GM10266 (cell line): Measurements from ENCODE around the gene CDH4.
"Not testable (repeated sequence)": the region's sequence is repeated elsewhere in the genome, so short reads cannot be mapped to it uniquely, and the experiment has no call there.

Source experiments
- DNase-seq: peaks from one replicate; pipeline ENCODE4 v3.0.0; 2012; ENCODE audit errors: extremely low spot score
- CTCF ChIP-seq: IDR thresholded peaks from 2 replicates; pipeline ENCODE4 v1.5.1; 2012; ENCODE audit warnings: mild to moderate bottlenecking, low read depth; ENCODE audit not compliant: control insufficient read depth, insufficient read depth; ENCODE audit errors: missing control alignments

The CDH4 gene

GRCh38 chr20:61850926-61851900 lies 599.2 kb downstream of the CDH4 start:
- DNase-seq, result no peak
- TF ChIP-seq CTCF, result no peak

DNA sequence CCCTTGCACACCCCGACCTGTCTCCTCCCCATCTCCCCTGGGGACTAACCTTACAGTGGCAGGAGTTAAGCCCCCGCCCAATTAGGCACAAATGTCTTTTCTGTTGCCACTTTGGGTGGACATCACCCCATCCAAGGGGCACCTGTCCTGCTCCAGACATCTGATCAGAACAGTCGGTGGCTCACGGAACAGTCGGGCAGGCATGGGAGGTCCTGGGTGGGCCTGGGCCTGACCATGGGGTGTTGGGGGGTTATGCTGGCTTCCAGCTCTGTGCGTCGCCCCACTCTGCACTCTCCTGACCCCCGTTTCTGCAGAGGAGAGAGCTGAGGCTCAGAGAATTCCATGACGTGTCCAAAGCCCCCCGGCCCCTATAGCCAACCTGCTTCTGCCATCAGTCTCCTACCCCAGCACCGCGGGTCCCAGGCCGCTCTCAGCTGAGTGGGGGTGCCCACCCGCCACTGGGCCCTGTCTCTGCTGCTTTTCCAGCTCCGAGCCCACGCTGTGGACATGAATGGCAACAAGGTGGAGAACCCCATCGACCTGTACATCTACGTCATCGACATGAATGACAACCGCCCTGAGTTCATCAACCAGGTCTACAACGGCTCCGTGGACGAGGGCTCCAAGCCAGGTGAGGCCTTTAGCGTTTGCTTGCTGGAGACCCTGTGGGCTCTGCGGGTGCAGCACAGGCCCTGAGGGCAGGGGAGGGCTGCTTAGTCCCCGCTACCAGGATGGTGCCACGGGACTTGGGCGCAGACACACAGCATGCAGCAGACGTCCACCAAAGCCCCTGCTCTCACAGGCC lies 600.4 kb downstream of the CDH4 start:
- DNase-seq, result no peak
- TF ChIP-seq CTCF, result no peak

DNA sequence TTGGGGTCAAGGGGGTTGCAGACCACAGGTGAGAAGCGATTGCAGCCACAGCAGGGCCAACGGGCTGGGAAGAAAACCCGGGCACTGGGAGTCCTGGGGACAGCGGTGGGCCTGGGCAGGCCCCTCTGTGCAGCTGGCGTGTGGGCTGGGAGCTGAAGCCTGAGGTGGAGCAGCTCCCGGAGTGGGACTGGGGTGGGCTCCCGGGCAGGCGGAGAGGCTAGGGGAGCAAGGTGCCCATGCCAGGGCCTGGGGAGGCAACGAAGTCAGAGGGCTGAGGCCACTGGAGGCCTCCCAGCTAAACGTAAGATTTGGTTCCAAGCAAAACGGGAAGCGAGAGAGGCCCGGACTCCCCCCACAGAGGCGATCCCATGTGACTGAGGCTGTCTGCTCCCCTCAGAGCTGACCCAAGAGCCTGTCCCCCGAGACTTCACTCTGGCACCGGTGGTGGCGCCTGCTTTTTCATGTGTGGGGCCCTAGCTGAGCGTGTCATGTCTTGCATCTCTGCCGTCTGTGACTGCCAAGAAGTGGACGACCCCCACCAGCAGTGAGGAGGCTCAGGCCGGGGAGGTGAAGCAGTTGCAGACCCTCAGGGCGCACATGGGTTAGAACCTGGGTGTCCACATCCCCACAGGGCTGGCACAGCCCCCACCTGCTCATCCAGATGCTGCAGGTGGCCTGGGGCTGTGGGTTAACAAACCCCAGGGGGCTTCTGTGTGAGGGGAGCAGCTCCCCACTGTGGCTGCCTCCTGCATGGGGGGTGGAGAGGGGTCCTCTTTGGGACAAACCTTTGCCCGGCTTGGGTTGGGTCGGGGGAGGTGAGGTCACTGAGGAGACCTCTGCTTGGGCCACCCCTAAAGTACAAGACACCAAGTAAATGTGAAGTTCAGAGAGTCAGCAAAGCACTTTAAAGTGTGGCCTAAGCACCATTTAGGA lies 601.3 kb downstream of the CDH4 start:
- no peak for TF ChIP-seq CTCF
- DNase-seq, result no peak

DNA sequence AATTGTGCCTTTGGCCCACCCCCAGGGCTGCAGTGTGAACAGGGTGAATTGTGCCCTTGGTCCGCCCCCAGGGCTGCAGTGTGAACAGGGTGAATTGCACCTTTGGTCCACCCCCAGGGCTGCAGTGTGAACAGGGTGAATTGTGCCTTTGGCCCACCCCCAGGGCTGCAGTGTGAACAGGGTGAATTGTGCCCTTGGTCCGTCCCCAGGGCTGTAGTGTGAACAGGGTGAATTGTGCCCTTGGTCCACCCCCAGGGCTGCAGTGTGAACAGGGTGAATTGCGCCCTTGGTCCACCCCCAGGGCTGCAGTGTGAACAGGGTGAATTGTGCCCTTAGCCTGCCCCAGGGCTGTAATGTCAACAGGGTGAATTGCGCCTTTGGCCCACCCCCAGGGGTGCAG lies 602.5 kb downstream of the CDH4 start:
- not testable (repeated sequence) for DNase-seq

GRCh38 chr20:61855286-61855685 lies 603.2 kb downstream of the CDH4 start:
- no peak for TF ChIP-seq CTCF
- DNase-seq, result no peak

- no peak for DNase-seq
- no peak for TF ChIP-seq CTCF
These were observed 604.8 kb downstream of the CDH4 start for GRCh38 chr20:61856626-61857413.
